HPDE6-E6E7 (cell line): ENCODE data around the gene DPP6.

ENCODE experiments used
- DNase-seq: peaks from one replicate; pipeline ENCODE4 v3.0.0; 2011; ENCODE audit warnings: missing footprints; ENCODE audit errors: extremely low spot score

Gene DPP6

DNA sequence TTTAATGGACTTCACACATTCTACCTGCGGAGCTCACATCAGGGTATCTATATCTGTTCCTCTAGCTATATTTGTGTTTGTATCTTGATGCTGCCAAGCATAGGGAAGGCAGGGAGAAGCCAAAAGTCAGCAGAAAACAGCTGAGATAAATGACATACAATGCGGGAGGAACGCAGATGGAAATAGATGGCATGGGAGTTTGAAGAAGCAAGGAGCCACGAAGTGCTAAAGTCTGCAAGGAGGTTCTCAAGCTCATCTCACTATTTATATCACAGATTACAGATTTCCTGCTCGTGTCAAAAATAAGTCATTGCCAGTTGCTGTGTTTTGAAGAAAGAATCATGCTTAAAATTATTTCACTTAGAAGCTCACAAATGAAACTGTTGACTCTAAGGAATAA lies 180.5 kb downstream of the DPP6 start:
- no peak for DNase-seq

DNA sequence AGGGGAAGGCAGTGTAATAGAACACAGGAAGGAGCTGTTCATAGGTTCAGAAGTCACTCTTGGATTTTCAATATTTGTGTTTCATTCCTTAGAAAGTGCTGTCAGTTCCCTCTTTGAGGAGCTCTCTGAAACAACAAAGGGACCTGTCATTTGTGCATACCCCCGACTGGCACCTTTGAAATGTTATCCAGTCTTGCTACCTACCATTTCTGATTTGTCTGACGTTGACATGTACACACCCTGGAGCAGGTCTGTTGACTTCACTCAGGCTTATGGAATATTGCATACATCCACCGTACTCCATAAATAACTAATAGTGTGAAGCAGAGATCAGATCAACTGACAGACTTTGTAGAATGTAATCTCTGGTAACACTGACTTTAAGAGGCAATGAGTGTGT lies 189.8 kb downstream of the DPP6 start:
- no peak for DNase-seq

DNA sequence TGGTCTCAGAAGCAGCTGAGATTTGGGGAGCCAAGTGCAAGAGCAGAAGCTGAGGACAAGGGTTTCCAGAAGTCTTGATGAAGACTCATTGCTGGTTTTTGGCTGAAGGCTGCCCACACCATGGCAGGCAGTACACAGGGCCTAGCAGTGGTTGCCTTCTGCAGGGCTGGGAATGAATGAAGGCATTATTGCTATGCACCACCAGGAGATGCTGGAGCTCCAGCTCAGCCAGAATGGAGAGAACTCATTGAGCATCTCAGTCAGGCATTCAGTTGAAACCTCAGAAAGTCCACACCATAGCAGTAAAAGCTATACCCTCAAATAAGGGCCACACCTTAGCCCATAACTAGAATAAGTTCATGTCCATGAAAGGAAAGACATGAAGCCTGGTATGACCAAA lies 190.5 kb downstream of the DPP6 start:
- no peak for DNase-seq

DNA sequence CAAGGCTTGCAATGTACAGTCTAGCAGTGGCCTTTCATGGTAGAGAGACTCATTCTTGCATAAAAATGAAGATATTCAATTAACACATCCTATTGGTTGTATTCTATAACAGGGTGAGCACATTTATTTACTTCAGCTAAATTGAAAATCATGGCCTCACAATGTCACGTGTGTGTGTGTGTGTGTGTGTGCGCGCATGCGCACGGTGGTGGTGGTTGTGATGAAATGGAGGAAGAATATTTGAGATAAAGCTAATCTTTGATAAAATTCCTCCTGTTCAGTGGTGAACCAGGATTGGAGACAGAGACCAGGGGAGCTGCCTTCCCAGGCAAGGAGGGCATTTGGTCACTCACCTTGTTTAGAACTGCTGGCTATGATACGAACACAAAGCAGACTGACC lies 199.8 kb downstream of the DPP6 start:
- DNase-seq = no peak

DNA sequence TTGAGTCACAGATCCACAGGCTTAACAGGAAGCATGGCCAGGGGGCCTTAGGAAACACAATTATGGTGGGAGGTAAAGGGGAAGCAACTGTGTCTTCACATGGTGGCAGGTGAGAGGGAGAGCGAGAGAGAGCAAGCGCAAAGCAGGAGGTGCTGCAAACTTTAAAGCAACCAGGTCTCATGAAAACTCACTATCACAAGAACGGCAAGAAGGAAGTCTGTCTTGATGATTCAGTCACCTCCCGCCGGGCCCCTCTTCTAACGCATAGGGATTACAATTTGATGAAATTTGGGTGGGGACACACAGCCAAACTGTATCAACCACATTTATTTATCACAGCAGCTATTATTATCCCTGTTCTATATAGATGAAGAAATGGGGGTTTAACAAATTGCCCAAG lies 201.6 kb downstream of the DPP6 start:
- no peak for DNase-seq

DNA sequence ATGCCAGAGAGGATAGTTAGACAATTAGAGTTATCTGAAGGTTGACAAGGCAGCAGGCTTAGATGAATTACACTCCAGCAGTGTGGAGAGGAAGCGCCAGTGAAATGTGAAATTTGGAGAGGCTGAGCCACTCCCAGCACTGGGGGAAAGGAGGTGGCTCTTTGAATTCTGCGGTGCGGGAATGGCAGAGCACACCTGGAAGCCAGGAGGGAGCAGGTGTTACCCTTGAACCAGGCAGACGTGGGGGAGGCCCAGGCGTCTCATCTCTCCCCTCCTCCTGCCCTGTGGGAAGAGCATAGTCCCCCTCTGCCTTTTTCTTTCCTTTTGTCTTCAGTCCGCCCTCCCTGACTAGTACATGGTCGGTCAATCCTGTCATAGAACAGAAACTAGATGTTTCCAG lies 203.1 kb downstream of the DPP6 start:
- DNase-seq = no peak

DNA sequence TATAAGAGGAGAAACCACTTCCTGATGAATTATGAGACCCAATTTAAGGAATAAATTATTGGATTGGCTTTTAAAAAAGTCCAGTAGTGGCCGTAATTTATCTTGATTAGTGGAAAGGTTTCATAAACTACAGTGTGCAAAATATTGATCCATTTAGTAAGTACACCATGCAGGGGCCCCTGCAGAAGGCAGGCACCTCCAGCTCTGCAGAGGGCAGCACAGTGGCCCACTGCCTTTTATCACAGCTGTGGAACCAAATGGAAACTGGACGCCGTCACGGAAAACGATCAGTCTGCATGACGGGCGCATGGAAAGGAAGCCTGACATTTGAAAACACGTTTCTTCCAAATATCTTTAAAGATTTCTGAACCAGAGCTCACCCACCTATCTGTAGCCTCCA lies 204.0 kb downstream of the DPP6 start:
- DNase-seq = no peak

DNA sequence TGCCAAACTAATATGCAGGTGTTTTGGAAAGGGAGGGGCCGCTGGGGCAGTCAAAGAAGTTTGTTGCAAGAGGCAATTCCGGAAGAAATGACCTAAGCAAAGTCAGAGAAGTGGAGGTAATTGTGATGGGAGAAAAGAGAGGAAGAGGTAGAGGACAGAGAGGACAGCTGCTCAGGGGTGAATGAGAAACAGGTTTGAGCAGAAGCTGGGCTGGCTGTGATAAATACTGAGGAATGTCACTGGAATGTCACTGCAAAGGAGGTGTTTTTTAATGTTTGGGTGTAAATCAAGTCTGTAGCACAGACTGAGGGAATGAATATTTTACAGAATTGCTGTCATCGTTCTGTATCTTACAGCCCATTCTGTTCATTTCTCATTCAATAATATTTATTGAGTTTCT lies 207.2 kb downstream of the DPP6 start:
- DNase-seq = no peak

DNA sequence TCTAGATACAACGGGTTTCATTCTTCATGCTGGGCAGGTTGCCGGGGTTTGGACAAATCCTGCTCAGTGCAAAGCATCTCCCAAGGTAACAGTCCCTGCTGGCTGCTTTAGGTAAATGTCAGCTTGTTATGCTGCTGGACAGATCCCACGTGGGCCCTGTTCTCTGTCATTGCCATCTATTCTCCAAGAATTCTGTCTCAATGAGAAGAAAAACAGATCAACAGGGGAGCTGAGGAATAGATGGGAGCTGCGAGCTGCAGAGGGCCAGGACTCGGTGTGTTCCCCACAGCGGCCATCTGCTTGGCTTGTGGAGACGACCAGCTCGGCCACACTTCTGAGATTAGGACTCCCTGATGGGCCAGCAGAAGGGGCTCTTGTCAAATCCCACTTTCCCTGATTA lies 235.2 kb downstream of the DPP6 start:
- DNase-seq = no peak

DNA sequence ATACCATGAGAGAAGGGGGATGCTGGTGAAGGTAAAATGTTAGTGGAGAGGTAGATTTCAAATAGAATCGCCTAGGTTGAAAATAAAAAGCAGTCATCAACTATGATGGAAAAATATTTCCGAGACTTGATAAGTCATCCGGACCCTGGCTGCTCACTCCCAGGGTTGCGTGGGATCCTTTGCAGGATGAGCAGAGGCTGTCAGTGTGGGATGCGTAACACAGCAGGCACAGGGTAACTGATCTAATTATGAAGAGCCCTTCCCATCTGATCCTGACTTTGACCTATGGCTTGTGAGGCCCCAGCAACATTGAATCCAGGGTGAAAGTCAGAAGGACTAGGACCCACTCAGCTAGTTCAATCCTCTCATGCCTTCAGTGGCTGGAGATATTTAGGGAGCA lies 236.9 kb downstream of the DPP6 start:
- DNase-seq = no peak

DNA sequence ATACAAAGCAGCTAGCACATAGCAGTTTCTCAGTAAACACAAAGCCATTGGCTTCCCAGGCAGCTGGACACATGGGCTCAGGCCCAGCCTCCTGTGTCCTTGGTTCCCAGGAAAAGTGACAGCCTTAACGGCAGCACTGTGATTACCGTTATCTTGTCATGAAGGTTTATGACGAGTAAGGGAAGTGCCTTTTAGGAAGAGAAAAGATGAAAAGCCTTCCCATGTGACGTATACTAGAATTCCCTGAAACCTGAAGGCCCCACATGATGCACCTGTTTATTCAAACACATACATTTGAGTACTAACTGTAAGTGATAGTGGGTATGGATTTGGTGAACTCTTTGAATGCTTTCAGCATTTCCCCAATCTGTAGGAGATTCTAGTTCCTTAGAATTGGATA lies 244.2 kb downstream of the DPP6 start:
- no peak for DNase-seq

DNA sequence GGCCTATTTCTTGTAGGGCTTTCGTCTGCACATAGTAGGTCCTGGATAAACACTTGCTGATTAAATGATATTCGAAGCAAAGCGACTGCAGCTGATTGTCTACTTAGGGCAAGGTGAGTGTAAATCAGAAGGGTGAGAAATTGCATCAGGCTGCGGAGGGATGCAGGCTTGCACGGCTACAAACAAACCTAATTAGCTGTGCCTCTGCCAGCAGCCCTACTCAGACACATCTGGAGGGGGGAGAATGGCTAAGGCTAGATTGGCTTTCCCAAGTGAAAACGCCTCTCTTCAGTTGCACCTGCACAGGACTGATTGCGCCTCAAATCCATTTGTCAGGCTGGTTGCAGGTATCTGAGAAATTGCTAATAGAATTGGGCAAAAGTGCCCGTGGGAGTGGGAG lies 247.5 kb downstream of the DPP6 start:
- DNase-seq = no peak

DNA sequence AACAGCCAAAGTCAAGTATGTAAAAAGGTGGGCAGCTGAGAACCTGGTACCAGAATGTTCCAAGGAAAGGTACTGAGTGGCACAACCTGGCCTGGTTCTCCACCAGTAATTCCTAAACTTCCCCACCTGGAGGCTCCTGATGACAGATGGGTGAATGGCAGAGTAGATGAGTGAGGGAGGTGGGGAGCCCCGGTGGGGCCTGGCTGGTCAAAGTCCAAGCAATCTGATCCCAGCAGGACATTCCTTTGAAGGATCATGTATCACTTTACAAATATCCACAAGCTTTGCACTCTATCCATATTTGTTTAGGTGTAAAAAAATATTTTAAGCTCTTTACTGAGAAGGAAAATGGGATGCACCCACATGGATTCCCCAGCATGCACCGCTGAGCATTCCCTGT lies 250.2 kb downstream of the DPP6 start:
- DNase-seq = no peak

DNA sequence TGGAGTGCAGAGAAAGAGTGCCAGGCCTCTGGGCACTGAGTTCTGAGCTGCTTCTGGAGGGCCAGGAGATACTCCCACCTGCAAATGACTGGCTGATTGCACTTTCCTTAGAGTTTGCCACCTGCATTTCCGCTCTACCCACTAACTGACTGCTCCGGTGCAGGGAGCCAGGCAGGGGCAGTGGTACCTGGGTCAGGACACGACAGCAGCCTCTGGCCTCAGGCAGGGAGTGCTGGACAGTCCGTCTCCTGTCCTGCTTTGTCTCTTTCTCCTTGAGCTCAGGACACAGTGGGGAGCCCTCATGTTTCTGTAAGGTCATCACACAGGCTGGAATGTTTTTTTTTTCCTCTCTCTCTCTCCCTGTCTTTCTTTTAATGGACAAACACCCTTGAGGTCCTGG lies 252.0 kb downstream of the DPP6 start:
- no peak for DNase-seq

DNA sequence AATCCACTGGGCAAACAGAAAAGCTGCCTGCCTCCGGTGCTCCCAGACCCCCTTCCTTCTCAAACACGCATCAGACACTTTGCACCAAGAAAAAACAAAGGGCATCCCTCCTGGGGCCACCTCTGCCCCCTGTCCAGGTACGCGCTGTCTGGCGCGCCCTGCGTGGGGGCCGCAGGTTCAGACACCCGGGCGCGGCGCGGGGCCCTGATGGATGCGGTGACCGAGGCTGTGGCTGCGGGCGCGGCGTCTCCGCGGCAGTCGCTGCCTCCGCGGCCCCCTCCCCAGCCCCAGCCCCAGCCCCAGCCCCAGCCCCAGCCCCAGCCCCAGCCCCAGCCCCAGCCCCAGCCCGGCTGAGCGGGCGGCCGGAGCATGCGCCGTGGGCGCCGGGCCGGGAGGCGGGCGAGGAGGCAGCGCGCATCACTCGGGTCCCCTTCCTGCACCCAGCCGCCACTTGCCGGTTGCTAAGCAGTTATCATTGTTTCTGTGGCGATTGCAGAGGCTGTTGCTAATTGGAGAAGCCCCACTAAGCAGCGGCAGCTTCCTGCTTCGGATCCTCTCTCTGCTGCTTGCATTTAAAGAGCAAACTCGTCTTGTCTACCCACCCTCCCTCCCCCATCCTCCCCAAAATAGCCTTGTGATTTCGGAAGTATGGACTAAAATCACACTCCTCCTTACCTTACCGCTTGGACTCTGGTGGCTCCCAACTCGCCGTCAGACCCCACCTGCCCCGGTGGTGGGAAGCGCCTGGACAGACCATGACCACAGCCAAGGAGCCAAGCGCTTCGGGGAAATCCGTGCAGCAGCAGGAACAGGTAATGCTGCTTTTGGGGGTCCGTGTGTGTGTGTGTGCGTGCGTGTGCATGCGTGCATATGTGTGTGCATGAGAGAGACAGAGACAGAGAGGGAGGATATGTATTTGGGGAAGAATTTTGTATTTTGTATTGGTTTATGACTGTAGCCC lies 252.8 kb downstream of the DPP6 start:
- DNase-seq = no peak

DNA sequence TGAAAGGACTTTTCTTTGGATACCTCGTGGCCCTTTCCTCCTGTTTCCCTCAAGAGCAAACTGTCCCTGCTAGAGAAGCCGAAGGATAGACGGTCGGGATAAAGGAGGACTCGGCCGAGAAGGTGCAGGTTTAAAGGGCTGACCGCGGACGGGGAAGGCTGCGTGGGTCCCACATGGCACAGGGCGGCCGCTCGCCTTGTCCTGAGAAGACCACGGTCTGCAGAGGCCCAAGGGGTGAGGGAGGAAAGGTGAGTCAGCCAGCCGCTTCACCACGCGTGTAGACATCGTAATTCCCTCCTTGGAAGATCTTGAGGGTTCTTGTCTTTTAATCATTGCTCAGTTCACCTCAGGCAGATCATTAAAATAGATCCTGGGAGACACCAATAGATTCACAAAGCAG lies 253.8 kb downstream of the DPP6 start:
- DNase-seq = no peak

DNA sequence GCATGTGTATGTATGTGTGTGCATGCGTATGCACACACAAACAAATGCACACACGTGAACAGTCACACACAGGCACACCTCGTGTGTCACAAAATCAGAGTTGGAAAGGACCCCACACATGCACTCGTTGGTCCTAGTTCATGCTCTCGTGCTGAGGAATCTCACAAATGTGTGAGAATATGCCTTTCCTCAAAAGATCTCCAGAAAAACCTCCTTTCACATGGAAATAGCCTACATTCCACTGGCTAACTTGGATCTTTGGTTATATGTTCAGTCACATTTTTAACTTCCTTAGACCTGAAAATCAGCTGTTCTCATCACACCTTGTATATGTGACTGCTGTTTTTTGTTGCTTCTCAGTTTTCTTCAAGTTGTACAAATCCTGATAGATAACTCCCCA lies 256.7 kb downstream of the DPP6 start:
- no peak for DNase-seq

DNA sequence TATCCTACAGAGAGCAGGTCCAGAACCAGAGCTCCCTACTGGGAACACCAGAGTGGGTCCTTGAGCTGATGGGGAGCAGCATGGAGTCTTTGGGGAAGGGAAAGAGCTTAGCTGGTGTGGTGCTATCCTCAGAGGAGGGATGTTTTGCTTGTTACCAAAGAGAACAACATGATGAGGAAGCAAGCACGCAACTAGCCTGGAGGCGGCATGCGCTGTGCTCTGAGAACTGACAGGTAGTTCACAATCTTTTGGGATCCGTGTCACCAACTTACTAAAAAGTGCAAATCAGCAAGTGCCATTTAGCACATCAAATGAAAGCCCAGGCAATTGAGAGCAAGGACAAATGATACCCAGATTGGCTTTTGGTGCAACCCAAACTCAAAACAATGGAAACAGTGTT lies 257.9 kb downstream of the DPP6 start:
- DNase-seq = no peak

DNA sequence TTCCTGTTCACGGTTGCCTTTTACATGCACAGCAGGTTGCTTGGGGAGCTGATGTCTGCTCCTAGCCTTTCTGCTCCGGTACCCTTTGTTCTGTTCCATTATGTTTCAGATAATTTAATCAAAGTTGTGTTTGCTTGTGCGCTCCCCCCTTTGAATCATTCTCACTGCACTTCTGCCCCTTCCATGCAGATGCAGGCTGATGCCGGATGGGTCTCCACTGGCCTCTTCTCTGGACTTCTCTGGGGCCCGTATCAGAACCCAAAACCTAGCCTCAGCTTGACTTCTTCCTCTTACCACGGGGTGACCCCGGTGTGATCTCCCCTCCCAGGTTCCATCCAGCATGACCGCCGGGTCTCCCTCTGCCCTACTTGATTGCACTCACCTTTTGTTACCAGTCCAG lies 272.0 kb downstream of the DPP6 start:
- no peak for DNase-seq

DNA sequence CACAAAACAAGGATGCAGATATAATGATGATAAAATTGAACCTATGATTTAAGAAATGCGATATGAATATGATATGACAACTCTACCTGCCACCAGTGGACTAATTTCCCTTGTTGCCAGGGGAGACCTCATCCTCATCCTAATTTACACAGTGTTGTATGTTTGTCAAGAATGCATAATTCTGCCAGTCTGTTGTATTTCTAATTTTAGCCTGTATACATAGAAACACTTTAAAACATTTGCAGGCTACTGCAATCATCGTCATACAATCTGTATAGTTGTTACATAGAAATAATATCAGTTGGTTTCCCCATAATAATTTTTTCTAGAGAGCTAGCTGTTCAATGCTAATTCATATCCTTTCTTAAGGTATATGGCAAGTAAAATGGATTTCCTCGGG lies 274.2 kb downstream of the DPP6 start:
- DNase-seq = no peak

DNA sequence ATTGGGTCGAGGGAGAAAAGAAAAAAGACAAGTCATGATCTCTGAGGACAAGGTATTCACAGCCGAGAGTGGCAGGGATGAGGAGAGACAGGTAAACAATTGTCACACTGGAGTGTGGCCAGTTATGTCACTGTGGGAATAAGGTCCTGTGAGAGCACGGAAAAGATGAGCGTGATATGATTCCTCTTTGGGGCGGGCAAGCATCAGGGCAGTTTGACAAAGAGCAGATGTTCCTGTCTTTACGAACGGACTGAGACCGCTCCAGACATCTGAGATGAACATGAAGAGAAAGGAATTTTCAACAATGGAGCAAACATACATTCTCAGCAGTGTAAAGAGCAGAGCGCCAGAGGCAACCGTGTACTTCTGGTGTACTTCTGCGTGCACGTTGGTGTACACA lies 278.1 kb downstream of the DPP6 start:
- no peak for DNase-seq

DNA sequence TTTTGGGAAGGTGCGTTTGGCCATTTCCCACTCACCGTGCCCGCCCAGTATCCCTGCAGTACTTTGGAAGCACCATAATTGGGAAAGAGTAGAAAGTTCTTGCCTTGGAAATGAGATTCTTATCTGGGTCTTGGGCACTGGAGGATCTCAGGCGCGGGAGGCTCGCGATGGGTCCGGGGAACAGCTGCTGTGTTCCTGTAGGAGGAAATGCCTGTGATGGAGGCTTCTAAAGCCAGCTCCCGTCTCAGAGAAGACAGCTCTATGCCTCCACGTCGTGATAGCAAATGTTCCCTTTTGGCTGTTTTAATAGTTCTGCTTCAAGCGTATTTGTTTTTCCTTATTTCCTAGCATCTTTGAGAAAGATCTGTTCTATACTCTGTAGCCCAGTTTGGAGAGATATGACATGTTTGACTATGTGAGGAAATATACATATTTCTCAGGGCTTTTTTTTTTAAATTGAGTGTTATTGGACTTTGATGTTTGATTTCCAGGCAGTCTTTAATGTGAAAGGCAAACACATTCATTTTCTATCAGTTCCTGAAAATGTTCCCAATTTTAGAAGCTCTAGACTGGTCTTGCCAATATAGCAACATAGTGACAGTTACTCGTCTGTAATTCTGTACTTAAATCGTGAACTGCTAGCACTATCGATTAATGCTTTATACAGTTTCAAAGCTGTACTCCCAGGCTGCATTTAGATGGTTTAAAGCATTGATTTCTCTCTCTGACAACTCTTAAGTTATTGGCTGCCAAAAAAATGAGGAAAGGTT lies 280.8 kb downstream of the DPP6 start:
- DNase-seq = no peak

DNA sequence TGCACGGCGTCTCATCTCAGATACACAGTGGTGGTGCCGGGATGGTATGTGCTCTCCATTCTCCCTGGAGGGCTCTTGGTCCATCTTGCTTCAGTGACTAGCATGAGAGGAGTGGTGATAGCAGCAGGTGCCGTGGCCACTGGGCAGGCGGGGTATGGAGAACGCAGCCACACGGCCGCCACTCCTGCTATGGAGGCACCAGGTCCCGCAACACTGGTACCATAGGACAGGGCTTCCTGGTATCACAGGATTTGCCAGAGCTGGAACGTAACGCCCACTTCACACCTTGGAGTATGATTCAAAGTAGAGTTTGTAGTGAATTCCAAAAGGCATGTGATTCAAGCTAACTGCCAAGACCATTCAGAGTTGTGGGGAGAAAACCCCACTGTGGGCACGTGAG lies 284.1 kb downstream of the DPP6 start:
- no peak for DNase-seq
